ENCODE data around the gene FGF3. TPM values are rescaled to one million over a fixed set of nuclear protein-coding genes. Genes with fewer than 3 reads are reported as not detected.

The FGF3 gene
- total RNA-seq, 1 donor from 2014 or later, result not detected

GRCh38 chr11:69796063-69796462 lies 23.2 kb downstream of the FGF3 start:
- Mint-ChIP-seq H3K36me3 (ENCODE audit: low read depth, unreplicated experiment) (peaks cover 2% of the 10 kb centered on the region), H3K9me3 (ENCODE audit: unreplicated experiment) (peaks cover 3% of the 10 kb centered on the region), H3K4me3 (ENCODE audit: unreplicated experiment) (no peak overlapping the region), H3K27ac (ENCODE audit: unreplicated experiment) (no peak overlapping the region), H3K4me1 (ENCODE audit: low read depth, unreplicated experiment) (peaks cover 2% of the 10 kb centered on the region), H3K27me3 (ENCODE audit: low read depth, unreplicated experiment) (peaks cover 12% of the 10 kb centered on the region)
- Histone ChIP-seq H3K9ac (ENCODE audit: low read length) (no peak overlapping the region), H3K79me2 (ENCODE audit: insufficient read depth, low read length) (no peaks in the 10 kb centered on the region), H2AFZ (ENCODE audit: low read depth, low read length) (no peak overlapping the region), H3K27me3 (ENCODE audit: insufficient read depth, low read length) (peaks cover 2% of the 10 kb centered on the region), H3K4me3 (ENCODE audit: insufficient read depth, low read depth, low read length) (no peak overlapping the region), H4K20me1 (ENCODE audit: insufficient read depth, low read length) (no peaks in the 10 kb centered on the region), H3K4me2 (ENCODE audit: low read length) (no peak overlapping the region), H3K36me3 (ENCODE audit: insufficient read depth, low read length) (no peaks in the 10 kb centered on the region), H3K4me1 (ENCODE audit: insufficient read depth, low read length) (no peaks in the 10 kb centered on the region), H3K9me3 (ENCODE audit: insufficient read depth, low read depth, low read length) (no peaks in the 10 kb centered on the region), H3K27ac (ENCODE audit: low read depth, low read length) (no peak overlapping the region)
- no peak for DNase-seq (ENCODE audit: low read depth)
- FAIRE-seq, result no peak
- no peak for TF ChIP-seq EZH2 (IDR thresholded peaks at IDR 0.05; ENCODE audit: insufficient read depth, low read length)
- TF ChIP-seq CTCF (IDR thresholded peaks at IDR 0.05; ENCODE audit: insufficient read depth, low read depth, low read length), result no peak

GRCh38 chr11:69791276-69792180 lies 27.7 kb downstream of the FGF3 start:
- peaks cover 6% of the 10 kb centered on the region for H3K27me3 Mint-ChIP-seq (ENCODE audit: low read depth, unreplicated experiment)
- peaks cover 2% of the 10 kb centered on the region for H3K36me3 Mint-ChIP-seq (ENCODE audit: low read depth, unreplicated experiment)
- H3K4me2 ChIP-seq (ENCODE audit: low read length), result no peak overlapping the region
- H3K9me3 Mint-ChIP-seq (ENCODE audit: unreplicated experiment), result no peaks in the 10 kb centered on the region
- FAIRE-seq, result no peak
- H2AFZ ChIP-seq (ENCODE audit: low read depth, low read length), result no peak overlapping the region
- H3K79me2 ChIP-seq (ENCODE audit: insufficient read depth, low read length), result no peaks in the 10 kb centered on the region
- H3K4me1 Mint-ChIP-seq (ENCODE audit: low read depth, unreplicated experiment), result peaks cover 6% of the 10 kb centered on the region
- TF ChIP-seq CTCF (IDR thresholded peaks at IDR 0.05; ENCODE audit: insufficient read depth, low read depth, low read length) (no peak), EZH2 (IDR thresholded peaks at IDR 0.05; ENCODE audit: insufficient read depth, low read length) (no peak)
- H3K4me1 ChIP-seq (ENCODE audit: insufficient read depth, low read length), result no peaks in the 10 kb centered on the region
- H3K27ac ChIP-seq (ENCODE audit: low read depth, low read length), result no peak overlapping the region
- no peak overlapping the region for H3K9ac ChIP-seq (ENCODE audit: low read length)
- H4K20me1 ChIP-seq (ENCODE audit: insufficient read depth, low read length), result no peaks in the 10 kb centered on the region
- peak overlapping the region; percentile 66 for H3K27ac Mint-ChIP-seq (ENCODE audit: unreplicated experiment)
- peaks cover 4% of the 10 kb centered on the region for H3K27me3 ChIP-seq (ENCODE audit: insufficient read depth, low read length)
- H3K4me3 Mint-ChIP-seq (ENCODE audit: unreplicated experiment), result no peak overlapping the region
- no peak overlapping the region for H3K4me3 ChIP-seq (ENCODE audit: insufficient read depth, low read depth, low read length)
- DNase-seq (ENCODE audit: low read depth), result peak; percentile 26
- H3K36me3 ChIP-seq (ENCODE audit: insufficient read depth, low read length), result no peaks in the 10 kb centered on the region
- no peaks in the 10 kb centered on the region for H3K9me3 ChIP-seq (ENCODE audit: insufficient read depth, low read depth, low read length)

- Histone ChIP-seq H3K9ac (ENCODE audit: low read length) (no peak overlapping the region), H2AFZ (ENCODE audit: low read depth, low read length) (no peak overlapping the region), H3K4me3 (ENCODE audit: insufficient read depth, low read depth, low read length) (no peak overlapping the region), H3K4me1 (ENCODE audit: insufficient read depth, low read length) (no peaks in the 10 kb centered on the region), H3K27me3 (ENCODE audit: insufficient read depth, low read length) (peaks cover 7% of the 10 kb centered on the region), H3K79me2 (ENCODE audit: insufficient read depth, low read length) (no peaks in the 10 kb centered on the region), H3K36me3 (ENCODE audit: insufficient read depth, low read length) (no peaks in the 10 kb centered on the region), H4K20me1 (ENCODE audit: insufficient read depth, low read length) (no peaks in the 10 kb centered on the region), H3K4me2 (ENCODE audit: low read length) (no peak overlapping the region), H3K9me3 (ENCODE audit: insufficient read depth, low read depth, low read length) (no peaks in the 10 kb centered on the region), H3K27ac (ENCODE audit: low read depth, low read length) (no peak overlapping the region)
- Mint-ChIP-seq H3K4me3 (ENCODE audit: unreplicated experiment) (no peak overlapping the region), H3K27me3 (ENCODE audit: low read depth, unreplicated experiment) (peaks cover 10% of the 10 kb centered on the region), H3K9me3 (ENCODE audit: unreplicated experiment) (no peaks in the 10 kb centered on the region), H3K27ac (ENCODE audit: unreplicated experiment) (no peak overlapping the region), H3K4me1 (ENCODE audit: low read depth, unreplicated experiment) (peaks cover 6% of the 10 kb centered on the region), H3K36me3 (ENCODE audit: low read depth, unreplicated experiment) (peaks cover 2% of the 10 kb centered on the region)
- FAIRE-seq, result no peak
- TF ChIP-seq EZH2 (IDR thresholded peaks at IDR 0.05; ENCODE audit: insufficient read depth, low read length) (no peak), CTCF (IDR thresholded peaks at IDR 0.05; ENCODE audit: insufficient read depth, low read depth, low read length) (no peak)
- no peak for DNase-seq (ENCODE audit: low read depth)
Measured at GRCh38 chr11:69788956-69789355, 30.3 kb downstream of the FGF3 start.

Data from astrocyte (in vitro differentiated cells and primary cell).